Fibroblast of lung (primary cell): ENCODE measurements around the gene VN1R5.

Experiments used
- EZH2 ChIP-seq: IDR thresholded peaks from 2 replicates; pipeline ENCODE4 v1.5.1; 2012; ENCODE audit warnings: low read length, control low read depth, mild to moderate bottlenecking; ENCODE audit errors: missing control alignments
- TF ChIP-seq, protein P1 (sequence below), 2 donors: IDR thresholded peaks in 1 of 2; conservative IDR thresholded peaks in 1 of 2; 1 replicate in 1 of 2; 2 replicates in 1 of 2; pipeline ENCODE4 v1.5.1; 2011 to 2012; ENCODE audit warnings: low read length in 2 of 2, control low read depth in 1 of 2, inconsistent platforms in 1 of 2, low read depth in 1 of 2, mild to moderate bottlenecking in 1 of 2

DNA sequence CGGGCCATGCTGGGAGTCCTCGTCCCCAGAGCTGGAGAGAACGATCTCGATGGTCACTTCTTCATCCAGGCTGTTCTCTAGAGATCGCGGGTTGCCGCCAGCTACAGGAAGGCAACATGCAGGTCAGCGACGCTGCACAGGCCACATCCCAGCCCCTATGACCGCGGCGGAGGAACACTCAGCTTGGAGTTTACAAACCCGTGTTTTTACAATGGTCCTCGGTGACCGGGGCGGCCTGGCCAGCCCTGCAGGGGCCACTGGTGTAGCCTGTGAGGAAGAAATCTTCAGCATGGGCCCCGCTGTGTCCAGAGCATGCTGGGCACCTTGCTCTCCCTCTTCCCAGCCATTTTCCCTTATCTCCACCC, 45.3 kb downstream of the VN1R5 start:
- TF ChIP-seq, protein P1, sequence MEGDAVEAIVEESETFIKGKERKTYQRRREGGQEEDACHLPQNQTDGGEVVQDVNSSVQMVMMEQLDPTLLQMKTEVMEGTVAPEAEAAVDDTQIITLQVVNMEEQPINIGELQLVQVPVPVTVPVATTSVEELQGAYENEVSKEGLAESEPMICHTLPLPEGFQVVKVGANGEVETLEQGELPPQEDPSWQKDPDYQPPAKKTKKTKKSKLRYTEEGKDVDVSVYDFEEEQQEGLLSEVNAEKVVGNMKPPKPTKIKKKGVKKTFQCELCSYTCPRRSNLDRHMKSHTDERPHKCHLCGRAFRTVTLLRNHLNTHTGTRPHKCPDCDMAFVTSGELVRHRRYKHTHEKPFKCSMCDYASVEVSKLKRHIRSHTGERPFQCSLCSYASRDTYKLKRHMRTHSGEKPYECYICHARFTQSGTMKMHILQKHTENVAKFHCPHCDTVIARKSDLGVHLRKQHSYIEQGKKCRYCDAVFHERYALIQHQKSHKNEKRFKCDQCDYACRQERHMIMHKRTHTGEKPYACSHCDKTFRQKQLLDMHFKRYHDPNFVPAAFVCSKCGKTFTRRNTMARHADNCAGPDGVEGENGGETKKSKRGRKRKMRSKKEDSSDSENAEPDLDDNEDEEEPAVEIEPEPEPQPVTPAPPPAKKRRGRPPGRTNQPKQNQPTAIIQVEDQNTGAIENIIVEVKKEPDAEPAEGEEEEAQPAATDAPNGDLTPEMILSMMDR (conservative IDR thresholded peaks at IDR 0.05 in 1 of 2, IDR thresholded peaks at IDR 0.05 in 1 of 2; ENCODE audit: low read depth in 1 of 2, low read length in 2 of 2): no peak
- no peak for TF ChIP-seq EZH2
